Measurements from ENCODE around the gene CD300LB.

GRCh38 chr17:74549343-74549742 is 18.1 kb upstream of the CD300LB start:
- TF ChIP-seq EZH2 (IDR thresholded peaks at IDR 0.05; ENCODE audit: insufficient read depth, low read length) (no peak), CTCF (IDR thresholded peaks at IDR 0.05; ENCODE audit: insufficient read depth, low read depth, low read length) (no peak)

All from astrocyte (in vitro differentiated cells and primary cell).